HG02885 (cell line): ENCODE data around the gene SORL1-AS1.
"Not testable (repeated sequence)": the region's sequence is repeated elsewhere in the genome, so short reads cannot be mapped to it uniquely, and the experiment has no call there.

ENCODE experiments used
- ATAC-seq: cut with Tn5 transposase; IDR thresholded peaks from one replicate; pipeline ENCODE4 v1.9.1; 2021; ENCODE audit warnings: mild to moderate bottlenecking; ENCODE audit not compliant: unreplicated experiment, poor library complexity

The SORL1-AS1 gene

DNA sequence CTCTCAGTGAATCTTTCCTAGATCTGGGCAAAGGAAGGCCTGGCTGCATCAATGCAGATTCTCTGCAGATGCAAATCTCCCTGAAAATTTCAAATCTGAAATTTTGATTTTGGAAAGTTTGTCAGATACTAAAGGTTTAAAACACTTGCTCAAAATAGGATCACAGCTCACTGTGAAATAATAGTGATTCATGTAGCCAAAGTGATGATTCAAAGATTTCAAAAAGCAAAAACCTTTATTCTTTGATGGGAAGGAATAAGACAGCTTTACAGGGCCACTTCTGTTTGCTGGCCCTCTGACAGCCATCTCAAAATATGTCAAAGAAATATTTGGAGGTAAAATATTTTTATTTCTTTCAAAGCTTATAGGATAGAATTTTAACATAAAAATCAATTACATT is 41.4 kb downstream of the SORL1-AS1 start:
- ATAC-seq, result not testable (repeated sequence)

- not testable (repeated sequence) for ATAC-seq
Measured at GRCh38 chr11:121410041-121410440, 42.7 kb downstream of the SORL1-AS1 start.

GRCh38 chr11:121408830-121409229 is 43.9 kb downstream of the SORL1-AS1 start:
- no peak for ATAC-seq

- ATAC-seq, result no peak
Measured at GRCh38 chr11:121406291-121406690, 46.5 kb downstream of the SORL1-AS1 start.

DNA sequence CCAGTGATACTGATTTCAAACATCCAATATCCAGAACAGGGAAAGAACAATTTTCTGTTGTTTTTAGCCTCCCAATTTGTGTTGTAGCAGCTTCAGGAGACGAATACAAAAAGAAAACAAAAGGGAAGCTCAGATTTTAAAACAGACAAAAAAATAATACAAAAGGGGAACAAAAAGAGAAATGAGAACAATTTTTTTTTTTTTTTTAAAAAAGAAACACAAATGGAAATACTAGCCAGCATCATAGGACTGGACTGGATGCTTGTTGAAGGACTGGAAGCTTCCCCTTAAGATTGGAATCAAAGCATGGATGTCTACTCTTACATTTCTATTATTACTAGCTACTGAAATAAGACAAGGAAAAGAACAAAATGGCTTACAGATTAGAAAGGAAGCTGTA is 47.1 kb downstream of the SORL1-AS1 start:
- ATAC-seq, result no peak

- ATAC-seq, result no peak
Measured at GRCh38 chr11:121394785-121395184, 58.0 kb downstream of the SORL1-AS1 start.

DNA sequence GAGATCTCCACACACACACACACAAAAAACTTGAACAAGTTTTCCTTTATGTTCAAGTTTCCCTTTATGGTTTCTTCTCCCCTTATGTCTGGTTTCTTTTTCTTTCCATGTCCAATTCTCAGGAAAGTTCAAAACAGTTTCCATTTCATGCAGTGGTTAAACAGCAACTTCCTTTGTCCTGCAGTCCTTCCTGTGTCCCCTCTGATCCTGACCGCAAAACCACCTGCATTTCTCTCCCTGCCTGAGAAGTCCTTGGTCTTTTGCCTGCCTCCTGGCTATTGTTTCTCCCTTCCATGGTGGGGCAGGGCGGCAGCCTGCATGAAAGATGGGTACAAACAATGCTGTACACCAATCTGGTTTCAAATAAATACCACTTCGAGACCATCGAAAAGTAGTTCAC is 58.9 kb downstream of the SORL1-AS1 start:
- no peak for ATAC-seq

DNA sequence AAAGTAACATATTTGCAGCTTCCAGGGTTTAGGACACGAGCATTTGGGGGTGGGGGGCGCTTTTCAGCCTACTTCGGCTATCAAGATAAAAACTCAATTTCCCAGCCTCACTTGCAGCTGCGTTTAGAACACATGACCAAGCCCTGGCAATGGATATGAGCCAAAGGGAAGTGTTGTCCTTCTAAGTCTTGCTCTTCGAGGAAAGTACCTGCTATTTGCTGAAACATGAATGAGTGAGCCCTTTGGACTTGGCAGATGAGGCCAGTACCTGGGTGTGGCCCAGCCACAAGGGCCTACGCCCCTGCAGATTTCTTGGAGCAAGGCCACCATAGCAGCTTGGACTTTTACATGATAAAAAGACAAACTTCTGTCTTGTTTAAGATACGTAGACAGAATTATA is 60.9 kb downstream of the SORL1-AS1 start:
- ATAC-seq, result no peak

DNA sequence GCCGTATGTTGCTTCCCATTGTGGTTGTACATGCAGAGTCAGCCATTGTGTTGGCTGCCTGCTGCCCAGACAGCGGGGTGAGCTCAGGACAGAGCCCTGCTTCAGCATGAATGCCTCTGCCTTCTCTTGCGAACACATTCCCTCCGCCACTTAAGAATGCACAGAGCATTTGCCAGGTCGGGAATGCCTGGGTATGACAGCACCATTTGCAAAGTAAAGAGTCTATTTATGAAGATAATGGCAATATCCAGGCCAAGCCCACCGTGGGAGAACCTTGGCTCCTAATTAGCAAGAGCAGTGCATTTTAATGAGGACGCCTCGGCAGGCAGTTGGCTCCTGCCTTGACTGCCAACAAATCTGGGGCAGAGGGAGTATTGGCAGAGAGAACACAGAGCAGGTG is 63.1 kb downstream of the SORL1-AS1 start:
- no peak for ATAC-seq
